Upper lobe of left lung (tissue), 6 donors: Measurements from ENCODE around the gene MYO9A. TPM values are rescaled to one million over a fixed set of nuclear protein-coding genes. Genes with fewer than 3 reads are reported as not detected.

Source experiments
- ATAC-seq, 2 donors: fragments of 200-7000 bp; cut with Tn5 transposase; one replicate each; pipeline ENCODE4 v1.9.1; 2022; ENCODE audit warnings: mild to moderate bottlenecking in 2 of 2, moderate library complexity in 2 of 2; ENCODE audit not compliant: low FRiP score in 2 of 2
- DNase-seq, 2 donors: peaks; one replicate each; pipeline ENCODE4 v3.0.0-alpha.2; 2019 to 2020
- H3K27ac ChIP-seq, 4 donors: fragments of 200-600 bp; sonication (generic); one replicate each; pipeline ENCODE4 v1.5.1; 2016 to 2019
- H3K27me3 ChIP-seq, 4 donors: fragments of 200-600 bp; sonication (generic); one replicate each; pipeline ENCODE4 v1.5.1; 2017 to 2019
- H3K36me3 ChIP-seq, 4 donors: fragments of 200-600 bp; sonication (generic); one replicate each; pipeline ENCODE4 v1.5.1; 2016 to 2019
- H3K4me1 ChIP-seq, 4 donors: fragments of 200-600 bp; sonication (generic); one replicate each; pipeline ENCODE4 v1.5.1; 2018 to 2019
- H3K4me3 ChIP-seq, 4 donors: fragments of 200-600 bp; sonication (generic); one replicate each; pipeline ENCODE4 v1.5.1; 2017 to 2019; ENCODE audit warnings: mild to moderate bottlenecking in 2 of 4, moderate library complexity in 1 of 4
- H3K9me3 ChIP-seq, 4 donors: fragments of 200-600 bp; sonication (generic); one replicate each; pipeline ENCODE4 v1.5.1; 2018 to 2019
- CTCF ChIP-seq, 6 experiments: fragments of 450-650 bp in 4 of 6; fragments of 200-600 bp in 2 of 6; sonication (generic) in 2 of 6; IDR thresholded peaks; one replicate each; pipeline ENCODE4 v1.5.1; 2016 to 2019; ENCODE audit warnings: antibody characterized with exemption in 6 of 6
- EP300 ChIP-seq, 4 donors: sonication (generic); formaldehyde crosslinking; IDR thresholded peaks; one replicate each; pipeline ENCODE4 v1.5.1; 2017; ENCODE audit warnings: antibody characterized with exemption in 4 of 4, control low read depth in 2 of 4
- POLR2A ChIP-seq, 4 donors: fragments of 450-650 bp; IDR thresholded peaks; one replicate each; pipeline ENCODE4 v1.5.1; 2016 to 2017; ENCODE audit warnings: antibody characterized with exemption in 4 of 4, mild to moderate bottlenecking in 2 of 4
- POLR2AphosphoS5 ChIP-seq, 2 donors: sonication (generic); formaldehyde crosslinking; IDR thresholded peaks; one replicate each; pipeline ENCODE4 v1.5.1; 2017; ENCODE audit warnings: antibody characterized with exemption in 2 of 2
- WGBS, 2 donors: methylation state at CpG; one replicate each; pipeline ENCODE4 v1.1.5; 2017 to 2018; 5-methylcytosine and 5-hydroxymethylcytosine counted together
- total RNA-seq, 6 donors: library from RNA; depleted of rRNA in 4 of 6; stranded (reverse); fragments of >200 nt in 4 of 6; gene quantifications; one replicate each; pipeline versions ENCODE4 v1.1.0 to v1.2.1, GENCODE V29; 2016 to 2021
- donor health status: DM: no; HTN: no; CAD: no; lungs with moderate emphysema.
- donor health status: DM: no; HTN: yes; CAD: no; lungs with severe emphysema.

Gene MYO9A
- total RNA-seq, 6 donors from 2014 or later, result 53.2 to 143 (median 76.5) TPM

DNA sequence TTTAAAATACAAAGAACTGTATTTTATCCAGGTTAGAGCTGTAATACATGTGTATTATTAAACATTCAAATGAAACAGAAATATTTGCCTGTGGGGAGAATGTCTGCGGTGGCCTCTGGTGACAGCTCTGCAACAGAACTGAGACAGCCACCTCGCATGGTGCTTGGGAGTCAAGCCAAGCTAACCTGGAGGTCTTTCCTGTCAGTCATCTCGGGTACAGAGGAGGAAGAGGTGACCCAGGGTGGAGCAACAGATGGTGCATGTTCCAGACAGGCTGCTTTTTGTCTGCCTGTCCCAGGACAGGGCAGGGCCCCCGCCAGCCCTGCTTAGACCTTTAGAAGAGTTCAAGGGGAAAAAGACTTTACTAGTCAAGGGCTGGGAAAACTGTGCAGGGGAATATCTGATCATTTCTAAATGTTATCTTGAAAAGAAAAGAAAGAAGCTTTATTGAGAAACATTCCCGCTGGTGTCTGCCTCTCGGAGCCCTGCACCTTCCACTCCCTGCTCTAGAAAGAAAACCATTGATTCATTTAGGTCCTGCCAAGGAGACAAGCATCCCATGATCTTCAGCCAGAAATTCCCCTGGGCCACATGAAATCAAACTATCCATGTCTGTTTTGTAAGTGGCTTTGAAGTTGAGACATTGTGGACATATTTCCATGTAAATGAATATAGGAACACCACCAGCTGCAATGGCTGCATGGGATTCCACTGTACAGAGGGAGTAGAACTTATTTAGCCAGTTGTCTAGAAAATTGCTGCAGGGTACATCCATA is 313.1 kb downstream of the MYO9A start:
- ATAC-seq (no peak), DNase-seq (no peak)
- Histone ChIP-seq H3K4me1 (peaks cover 0 to 7% (median 0%) of the 10 kb centered on the region in 4 donors), H3K36me3 (no peaks in the 10 kb centered on the region), H3K4me3 (no peak overlapping the region), H3K27ac (no peak overlapping the region), H3K9me3 (no peaks in the 10 kb centered on the region), H3K27me3 (no peaks in the 10 kb centered on the region)
- 58 to 66% methylated on average over 6 of the region's 6 CpGs for WGBS, 2 donors
- no peak for TF ChIP-seq POLR2A (IDR thresholded peaks at IDR 0.05)
- TF ChIP-seq CTCF (IDR thresholded peaks at IDR 0.05), result no peak
- no peak for TF ChIP-seq EP300 (IDR thresholded peaks at IDR 0.05)
- TF ChIP-seq POLR2AphosphoS5 (IDR thresholded peaks at IDR 0.05), result no peak

- H3K27ac ChIP-seq, result no peak overlapping the region
- ATAC-seq (no peak), DNase-seq (no peak)
- H3K36me3 ChIP-seq, result no peaks in the 10 kb centered on the region
- no peaks in the 10 kb centered on the region for H3K9me3 ChIP-seq
- peaks cover 0 to 7% (median 0%) of the 10 kb centered on the region in 4 donors for H3K4me1 ChIP-seq
- H3K4me3 ChIP-seq, result no peak overlapping the region
- WGBS, 2 donors, result 64 to 70% methylated on average over 5 of the region's 5 CpGs
- no peaks in the 10 kb centered on the region for H3K27me3 ChIP-seq
- TF ChIP-seq POLR2A (IDR thresholded peaks at IDR 0.05) (no peak), CTCF (IDR thresholded peaks at IDR 0.05) (no peak), EP300 (IDR thresholded peaks at IDR 0.05) (no peak), POLR2AphosphoS5 (IDR thresholded peaks at IDR 0.05) (no peak)
These were observed 313.7 kb downstream of the MYO9A start for GRCh38 chr15:71804226-71804625.

DNA sequence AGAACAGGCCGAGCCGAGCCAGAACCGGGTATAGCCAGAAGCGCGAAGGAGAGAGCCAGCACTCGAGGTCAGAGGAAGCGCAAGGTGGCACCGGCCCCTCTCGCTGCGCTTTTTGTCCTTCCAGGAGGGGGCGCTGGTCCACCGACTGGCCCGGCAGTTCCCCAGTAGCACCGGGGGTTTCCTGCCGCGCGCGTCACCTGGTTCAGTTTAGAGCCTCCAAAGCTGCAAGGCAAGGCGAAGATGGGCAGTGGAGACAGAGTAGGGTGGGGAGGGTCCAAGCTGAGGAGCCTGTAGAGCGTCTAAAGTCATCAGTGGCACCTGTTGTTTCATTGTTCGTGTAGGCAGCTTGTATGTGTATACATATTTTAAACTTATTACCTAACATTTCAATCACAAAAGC is 315.2 kb downstream of the MYO9A start:
- 63 to 81% methylated on average over 21 of the region's 21 CpGs for WGBS, 2 donors
- ATAC-seq, result no peak
- peak in 1 of 2 donors; percentile 69 for DNase-seq
- peaks cover 0 to 7% (median 0%) of the 10 kb centered on the region in 4 donors for H3K4me1 ChIP-seq
- no peak for TF ChIP-seq EP300 (IDR thresholded peaks at IDR 0.05)
- TF ChIP-seq CTCF (IDR thresholded peaks at IDR 0.05), result peak in 3 of 6 experiments; percentile 13 to 23 (median 16)
- H3K27me3 ChIP-seq, result no peaks in the 10 kb centered on the region
- no peak overlapping the region for H3K27ac ChIP-seq
- H3K9me3 ChIP-seq, result no peaks in the 10 kb centered on the region
- no peak overlapping the region for H3K4me3 ChIP-seq
- no peaks in the 10 kb centered on the region for H3K36me3 ChIP-seq

DNA sequence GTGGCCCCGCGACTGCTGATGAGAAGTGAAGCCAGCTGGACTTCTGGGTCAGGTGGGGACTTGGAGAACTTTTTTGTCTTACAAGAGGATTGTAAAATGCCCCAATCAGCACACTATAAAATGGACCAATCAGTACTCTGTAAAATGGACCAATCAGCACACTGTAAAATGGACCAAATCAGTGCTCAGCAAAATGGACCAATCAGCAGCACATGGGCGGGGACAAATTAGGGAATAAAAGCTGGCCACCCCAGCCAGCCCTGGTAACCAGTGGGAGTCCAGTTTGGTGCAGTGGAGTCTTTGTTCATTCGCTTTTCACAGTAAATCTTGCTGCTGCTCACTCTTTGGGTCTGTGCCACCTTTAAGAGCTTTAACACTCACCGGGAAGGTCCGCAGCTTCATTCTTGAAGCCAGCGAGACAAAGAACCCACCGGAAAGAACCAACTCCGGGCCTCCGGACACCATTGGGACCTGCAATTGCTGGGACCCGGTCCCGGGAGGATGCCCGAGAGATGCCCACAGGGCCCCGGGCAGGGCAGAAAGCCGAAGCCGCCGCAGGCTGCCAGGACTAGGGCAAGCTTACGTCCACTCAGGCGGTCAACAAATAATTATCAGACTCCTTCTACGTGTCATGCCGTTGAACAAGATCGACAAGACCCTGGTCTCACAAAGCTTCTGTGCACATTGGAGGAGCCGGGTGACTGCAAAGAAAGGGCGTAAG is 315.9 kb downstream of the MYO9A start:
- WGBS, 2 donors, result 93 to 97% methylated on average over 20 to 24 of the region's 24 CpGs

More for the DNA sequence above, 315.9 kb downstream of the MYO9A start:
- Histone ChIP-seq H3K27me3 (no peaks in the 10 kb centered on the region), H3K4me1 (peaks cover 0 to 7% (median 0%) of the 10 kb centered on the region in 4 donors), H3K9me3 (no peaks in the 10 kb centered on the region), H3K36me3 (no peaks in the 10 kb centered on the region), H3K4me3 (no peak overlapping the region), H3K27ac (no peak overlapping the region)
- ATAC-seq (no peak), DNase-seq (peak in 1 of 2 donors; percentile 71)
- TF ChIP-seq POLR2AphosphoS5 (IDR thresholded peaks at IDR 0.05) (no peak), POLR2A (IDR thresholded peaks at IDR 0.05) (no peak), EP300 (IDR thresholded peaks at IDR 0.05) (no peak), CTCF (IDR thresholded peaks at IDR 0.05) (no peak)
